Peyer's patch (tissue), 4 donors: ENCODE results near the gene WNK1.

ENCODE experiments used
- POLR2A ChIP-seq, 2 donors: fragments of 450-650 bp; IDR thresholded peaks; one replicate each; pipeline ENCODE4 v1.5.1; 2017; ENCODE audit warnings: antibody characterized with exemption in 2 of 2, mild to moderate bottlenecking in 2 of 2, moderate library complexity in 2 of 2
- TF ChIP-seq, protein P1 (sequence below), 6 experiments: fragments of 450-650 bp in 4 of 6; fragments of 200-600 bp in 2 of 6; sonication (generic) in 1 of 6; IDR thresholded peaks; one replicate each; pipeline ENCODE4 v1.5.1; 2017 to 2019; ENCODE audit warnings: antibody characterized with exemption in 6 of 6, mild to moderate bottlenecking in 3 of 6, moderate library complexity in 1 of 6

DNA sequence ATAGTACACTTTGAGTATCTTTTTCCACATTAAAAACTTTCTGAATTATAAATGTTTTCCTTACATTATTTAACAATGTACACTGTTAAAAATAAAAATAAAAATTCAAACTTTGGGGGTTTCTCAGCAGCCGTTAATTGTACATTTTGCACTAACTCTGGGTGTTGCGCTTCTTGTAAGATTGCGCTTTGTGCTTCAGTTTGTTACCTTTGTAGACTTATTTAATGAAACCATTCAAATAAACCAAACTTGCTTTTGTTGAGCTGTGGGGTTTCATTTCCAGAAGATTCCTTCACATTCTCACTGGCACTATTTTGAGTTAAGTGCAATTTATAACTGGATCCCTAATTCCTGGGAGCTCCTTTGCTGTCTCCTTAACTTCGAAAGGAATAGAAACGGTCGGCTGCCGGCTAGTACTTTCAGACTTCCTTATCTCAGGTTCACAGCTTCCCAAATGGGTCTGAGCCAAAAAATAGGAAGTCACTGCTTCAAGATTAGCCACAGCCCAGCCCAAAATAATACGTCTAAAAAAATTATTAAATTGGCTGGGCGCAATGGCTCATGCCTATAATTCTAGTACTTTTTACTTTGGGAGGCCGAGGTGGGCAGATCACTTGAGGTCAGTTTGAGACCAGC, 158.9 kb downstream of the WNK1 start:
- TF ChIP-seq, protein P1, sequence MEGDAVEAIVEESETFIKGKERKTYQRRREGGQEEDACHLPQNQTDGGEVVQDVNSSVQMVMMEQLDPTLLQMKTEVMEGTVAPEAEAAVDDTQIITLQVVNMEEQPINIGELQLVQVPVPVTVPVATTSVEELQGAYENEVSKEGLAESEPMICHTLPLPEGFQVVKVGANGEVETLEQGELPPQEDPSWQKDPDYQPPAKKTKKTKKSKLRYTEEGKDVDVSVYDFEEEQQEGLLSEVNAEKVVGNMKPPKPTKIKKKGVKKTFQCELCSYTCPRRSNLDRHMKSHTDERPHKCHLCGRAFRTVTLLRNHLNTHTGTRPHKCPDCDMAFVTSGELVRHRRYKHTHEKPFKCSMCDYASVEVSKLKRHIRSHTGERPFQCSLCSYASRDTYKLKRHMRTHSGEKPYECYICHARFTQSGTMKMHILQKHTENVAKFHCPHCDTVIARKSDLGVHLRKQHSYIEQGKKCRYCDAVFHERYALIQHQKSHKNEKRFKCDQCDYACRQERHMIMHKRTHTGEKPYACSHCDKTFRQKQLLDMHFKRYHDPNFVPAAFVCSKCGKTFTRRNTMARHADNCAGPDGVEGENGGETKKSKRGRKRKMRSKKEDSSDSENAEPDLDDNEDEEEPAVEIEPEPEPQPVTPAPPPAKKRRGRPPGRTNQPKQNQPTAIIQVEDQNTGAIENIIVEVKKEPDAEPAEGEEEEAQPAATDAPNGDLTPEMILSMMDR (IDR thresholded peaks at IDR 0.05) = no peak
- no peak for TF ChIP-seq POLR2A (IDR thresholded peaks at IDR 0.05)
